ENCODE measurements around the gene PYURF. TPM values are rescaled to one million over a fixed set of nuclear protein-coding genes. Genes with fewer than 3 reads are reported as not detected.

Gene PYURF
- polyA plus RNA-seq, 1 donor = 69.4 TPM

- no peak for DNase-seq (ENCODE audit: low read depth)
Observed at GRCh38 chr4:88511236-88511635, 12.3 kb downstream of the PYURF start.

GRCh38 chr4:88503344-88503743 lies 20.2 kb downstream of the PYURF start:
- DNase-seq (ENCODE audit: low read depth) = no peak

- no peak for DNase-seq (ENCODE audit: low read depth)
Observed at GRCh38 chr4:88497859-88498409, 25.6 kb downstream of the PYURF start.

- no peak for DNase-seq (ENCODE audit: low read depth)
Observed at GRCh38 chr4:88489100-88489761, 34.3 kb downstream of the PYURF start.

GRCh38 chr4:88481537-88481936 lies 42.0 kb downstream of the PYURF start:
- DNase-seq (ENCODE audit: low read depth) = no peak

GRCh38 chr4:88478247-88478646 lies 45.3 kb downstream of the PYURF start:
- DNase-seq (ENCODE audit: low read depth) = no peak

- DNase-seq (ENCODE audit: low read depth) = no peak
Observed at GRCh38 chr4:88477229-88477860, 46.2 kb downstream of the PYURF start.

Other genes starting within 250 kb of the PYURF start
- 19.8 TPM for gene PPM1K, start 239.2 kb downstream of the PYURF start, polyA plus RNA-seq (ENCODE audit: insufficient read length)
- gene HERC6, start 144.9 kb downstream of the PYURF start, polyA plus RNA-seq (ENCODE audit: insufficient read length) = 1.4 TPM
- gene HERC5, start 66.7 kb downstream of the PYURF start, polyA plus RNA-seq (ENCODE audit: insufficient read length) = 2.6 TPM
- gene HERC3, start 68.7 kb upstream of the PYURF start, polyA plus RNA-seq (ENCODE audit: insufficient read length) = 17.4 TPM
- gene NAP1L5, start 174.1 kb upstream of the PYURF start, polyA plus RNA-seq (ENCODE audit: insufficient read length) = 6.6 TPM

Measured in forelimb muscle (tissue), 1 donor.